ENCODE data around the gene LRRC40. TPM values are rescaled to one million over a fixed set of nuclear protein-coding genes. Genes with fewer than 3 reads are reported as not detected.

LRRC40 gene
- total and polyA plus RNA-seq, 9 of the 15 experiments (the other 6 are each of a cell fraction or from before 2014, with no cell fraction given), result 16.1 to 36.2 (median 30.9) TPM

DNA sequence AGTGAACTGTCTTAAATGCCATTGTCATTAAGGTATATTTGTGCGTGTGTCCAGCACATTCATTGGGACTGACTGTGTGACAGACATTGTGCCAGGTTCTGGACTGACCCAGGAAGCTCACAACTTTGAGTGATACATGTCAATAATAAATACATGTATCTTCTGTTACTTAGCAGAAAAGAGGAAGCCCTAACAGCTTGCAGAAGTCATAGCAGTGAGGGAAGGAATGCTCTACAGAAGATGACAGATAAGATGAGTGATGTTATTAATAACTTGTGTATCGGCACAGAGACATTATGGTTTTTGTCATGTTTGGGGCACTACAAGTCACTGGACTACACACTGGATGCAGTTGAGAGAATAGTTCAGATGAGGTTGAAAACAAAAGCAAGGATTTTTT, 14.6 kb upstream of the LRRC40 start (continued):
- TF ChIP-seq ZNF644 (tag; IDR thresholded peaks at IDR 0.05; ENCODE audit: low read depth) (0 out of 2 replicates have a peak, but pooled peaks have one; percentile 3), ELF1 (tag; IDR thresholded peaks at IDR 0.05) (0 out of 2 replicates have a peak, but pooled peaks have one; percentile 16), MEIS2 (IDR thresholded peaks at IDR 0.05; ENCODE audit: partially characterized antibody) (peak; percentile 97), JUND (IDR thresholded peaks at IDR 0.05; ENCODE audit: borderline replicate concordance, low read depth, low read length) (no peak), JUND (tag; IDR thresholded peaks at IDR 0.05; ENCODE audit: borderline replicate concordance, low read depth, low read length) (peak; percentile 26; the same call in 1 of the 3 replicates), KLF6 (CRISPR knock-in tag; IDR thresholded peaks at IDR 0.05; ENCODE audit: borderline replicate concordance) (no peak), POLR2AphosphoS5 (IDR thresholded peaks at IDR 0.05; ENCODE audit: control insufficient read depth, insufficient read depth, low read depth, low read length) (0 out of 2 replicates have a peak, but pooled peaks have one; percentile 14), SIN3B (IDR thresholded peaks at IDR 0.05; ENCODE audit: low read depth) (no peak), RCOR1 (IDR thresholded peaks at IDR 0.05; ENCODE audit: borderline replicate concordance in 1 of 2, low read depth in 2 of 2, low read length in 2 of 2) (0 out of 4 replicates have a peak, but pooled peaks of 1 of the 2 experiments have one; percentile 33), PTBP1 (IDR thresholded peaks at IDR 0.05; ENCODE audit: low read depth, low read length) (no peak)
- TF ChIP-seq, protein P1, sequence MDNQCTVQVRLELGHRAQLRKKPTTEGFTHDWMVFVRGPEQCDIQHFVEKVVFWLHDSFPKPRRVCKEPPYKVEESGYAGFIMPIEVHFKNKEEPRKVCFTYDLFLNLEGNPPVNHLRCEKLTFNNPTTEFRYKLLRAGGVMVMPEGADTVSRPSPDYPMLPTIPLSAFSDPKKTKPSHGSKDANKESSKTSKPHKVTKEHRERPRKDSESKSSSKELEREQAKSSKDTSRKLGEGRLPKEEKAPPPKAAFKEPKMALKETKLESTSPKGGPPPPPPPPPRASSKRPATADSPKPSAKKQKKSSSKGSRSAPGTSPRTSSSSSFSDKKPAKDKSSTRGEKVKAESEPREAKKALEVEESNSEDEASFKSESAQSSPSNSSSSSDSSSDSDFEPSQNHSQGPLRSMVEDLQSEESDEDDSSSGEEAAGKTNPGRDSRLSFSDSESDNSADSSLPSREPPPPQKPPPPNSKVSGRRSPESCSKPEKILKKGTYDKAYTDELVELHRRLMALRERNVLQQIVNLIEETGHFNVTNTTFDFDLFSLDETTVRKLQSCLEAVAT (IDR thresholded peaks at IDR 0.05), result no peak
- TF ChIP-seq, protein P2, sequence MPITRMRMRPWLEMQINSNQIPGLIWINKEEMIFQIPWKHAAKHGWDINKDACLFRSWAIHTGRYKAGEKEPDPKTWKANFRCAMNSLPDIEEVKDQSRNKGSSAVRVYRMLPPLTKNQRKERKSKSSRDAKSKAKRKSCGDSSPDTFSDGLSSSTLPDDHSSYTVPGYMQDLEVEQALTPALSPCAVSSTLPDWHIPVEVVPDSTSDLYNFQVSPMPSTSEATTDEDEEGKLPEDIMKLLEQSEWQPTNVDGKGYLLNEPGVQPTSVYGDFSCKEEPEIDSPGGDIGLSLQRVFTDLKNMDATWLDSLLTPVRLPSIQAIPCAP (CRISPR knock-in tag; IDR thresholded peaks at IDR 0.05; ENCODE audit: borderline replicate concordance), result no peak
- TF ChIP-seq, protein P3, sequence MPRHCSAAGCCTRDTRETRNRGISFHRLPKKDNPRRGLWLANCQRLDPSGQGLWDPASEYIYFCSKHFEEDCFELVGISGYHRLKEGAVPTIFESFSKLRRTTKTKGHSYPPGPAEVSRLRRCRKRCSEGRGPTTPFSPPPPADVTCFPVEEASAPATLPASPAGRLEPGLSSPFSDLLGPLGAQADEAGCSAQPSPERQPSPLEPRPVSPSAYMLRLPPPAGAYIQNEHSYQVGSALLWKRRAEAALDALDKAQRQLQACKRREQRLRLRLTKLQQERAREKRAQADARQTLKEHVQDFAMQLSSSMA (CRISPR knock-in tag; IDR thresholded peaks at IDR 0.05), result no peak
- TF ChIP-seq, protein P4, sequence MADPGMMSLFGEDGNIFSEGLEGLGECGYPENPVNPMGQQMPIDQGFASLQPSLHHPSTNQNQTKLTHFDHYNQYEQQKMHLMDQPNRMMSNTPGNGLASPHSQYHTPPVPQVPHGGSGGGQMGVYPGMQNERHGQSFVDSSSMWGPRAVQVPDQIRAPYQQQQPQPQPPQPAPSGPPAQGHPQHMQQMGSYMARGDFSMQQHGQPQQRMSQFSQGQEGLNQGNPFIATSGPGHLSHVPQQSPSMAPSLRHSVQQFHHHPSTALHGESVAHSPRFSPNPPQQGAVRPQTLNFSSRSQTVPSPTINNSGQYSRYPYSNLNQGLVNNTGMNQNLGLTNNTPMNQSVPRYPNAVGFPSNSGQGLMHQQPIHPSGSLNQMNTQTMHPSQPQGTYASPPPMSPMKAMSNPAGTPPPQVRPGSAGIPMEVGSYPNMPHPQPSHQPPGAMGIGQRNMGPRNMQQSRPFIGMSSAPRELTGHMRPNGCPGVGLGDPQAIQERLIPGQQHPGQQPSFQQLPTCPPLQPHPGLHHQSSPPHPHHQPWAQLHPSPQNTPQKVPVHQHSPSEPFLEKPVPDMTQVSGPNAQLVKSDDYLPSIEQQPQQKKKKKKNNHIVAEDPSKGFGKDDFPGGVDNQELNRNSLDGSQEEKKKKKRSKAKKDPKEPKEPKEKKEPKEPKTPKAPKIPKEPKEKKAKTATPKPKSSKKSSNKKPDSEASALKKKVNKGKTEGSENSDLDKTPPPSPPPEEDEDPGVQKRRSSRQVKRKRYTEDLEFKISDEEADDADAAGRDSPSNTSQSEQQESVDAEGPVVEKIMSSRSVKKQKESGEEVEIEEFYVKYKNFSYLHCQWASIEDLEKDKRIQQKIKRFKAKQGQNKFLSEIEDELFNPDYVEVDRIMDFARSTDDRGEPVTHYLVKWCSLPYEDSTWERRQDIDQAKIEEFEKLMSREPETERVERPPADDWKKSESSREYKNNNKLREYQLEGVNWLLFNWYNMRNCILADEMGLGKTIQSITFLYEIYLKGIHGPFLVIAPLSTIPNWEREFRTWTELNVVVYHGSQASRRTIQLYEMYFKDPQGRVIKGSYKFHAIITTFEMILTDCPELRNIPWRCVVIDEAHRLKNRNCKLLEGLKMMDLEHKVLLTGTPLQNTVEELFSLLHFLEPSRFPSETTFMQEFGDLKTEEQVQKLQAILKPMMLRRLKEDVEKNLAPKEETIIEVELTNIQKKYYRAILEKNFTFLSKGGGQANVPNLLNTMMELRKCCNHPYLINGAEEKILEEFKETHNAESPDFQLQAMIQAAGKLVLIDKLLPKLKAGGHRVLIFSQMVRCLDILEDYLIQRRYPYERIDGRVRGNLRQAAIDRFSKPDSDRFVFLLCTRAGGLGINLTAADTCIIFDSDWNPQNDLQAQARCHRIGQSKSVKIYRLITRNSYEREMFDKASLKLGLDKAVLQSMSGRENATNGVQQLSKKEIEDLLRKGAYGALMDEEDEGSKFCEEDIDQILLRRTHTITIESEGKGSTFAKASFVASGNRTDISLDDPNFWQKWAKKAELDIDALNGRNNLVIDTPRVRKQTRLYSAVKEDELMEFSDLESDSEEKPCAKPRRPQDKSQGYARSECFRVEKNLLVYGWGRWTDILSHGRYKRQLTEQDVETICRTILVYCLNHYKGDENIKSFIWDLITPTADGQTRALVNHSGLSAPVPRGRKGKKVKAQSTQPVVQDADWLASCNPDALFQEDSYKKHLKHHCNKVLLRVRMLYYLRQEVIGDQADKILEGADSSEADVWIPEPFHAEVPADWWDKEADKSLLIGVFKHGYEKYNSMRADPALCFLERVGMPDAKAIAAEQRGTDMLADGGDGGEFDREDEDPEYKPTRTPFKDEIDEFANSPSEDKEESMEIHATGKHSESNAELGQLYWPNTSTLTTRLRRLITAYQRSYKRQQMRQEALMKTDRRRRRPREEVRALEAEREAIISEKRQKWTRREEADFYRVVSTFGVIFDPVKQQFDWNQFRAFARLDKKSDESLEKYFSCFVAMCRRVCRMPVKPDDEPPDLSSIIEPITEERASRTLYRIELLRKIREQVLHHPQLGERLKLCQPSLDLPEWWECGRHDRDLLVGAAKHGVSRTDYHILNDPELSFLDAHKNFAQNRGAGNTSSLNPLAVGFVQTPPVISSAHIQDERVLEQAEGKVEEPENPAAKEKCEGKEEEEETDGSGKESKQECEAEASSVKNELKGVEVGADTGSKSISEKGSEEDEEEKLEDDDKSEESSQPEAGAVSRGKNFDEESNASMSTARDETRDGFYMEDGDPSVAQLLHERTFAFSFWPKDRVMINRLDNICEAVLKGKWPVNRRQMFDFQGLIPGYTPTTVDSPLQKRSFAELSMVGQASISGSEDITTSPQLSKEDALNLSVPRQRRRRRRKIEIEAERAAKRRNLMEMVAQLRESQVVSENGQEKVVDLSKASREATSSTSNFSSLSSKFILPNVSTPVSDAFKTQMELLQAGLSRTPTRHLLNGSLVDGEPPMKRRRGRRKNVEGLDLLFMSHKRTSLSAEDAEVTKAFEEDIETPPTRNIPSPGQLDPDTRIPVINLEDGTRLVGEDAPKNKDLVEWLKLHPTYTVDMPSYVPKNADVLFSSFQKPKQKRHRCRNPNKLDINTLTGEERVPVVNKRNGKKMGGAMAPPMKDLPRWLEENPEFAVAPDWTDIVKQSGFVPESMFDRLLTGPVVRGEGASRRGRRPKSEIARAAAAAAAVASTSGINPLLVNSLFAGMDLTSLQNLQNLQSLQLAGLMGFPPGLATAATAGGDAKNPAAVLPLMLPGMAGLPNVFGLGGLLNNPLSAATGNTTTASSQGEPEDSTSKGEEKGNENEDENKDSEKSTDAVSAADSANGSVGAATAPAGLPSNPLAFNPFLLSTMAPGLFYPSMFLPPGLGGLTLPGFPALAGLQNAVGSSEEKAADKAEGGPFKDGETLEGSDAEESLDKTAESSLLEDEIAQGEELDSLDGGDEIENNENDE (IDR thresholded peaks at IDR 0.05; ENCODE audit: low read depth, low read length), result no peak
